Heart left ventricle (tissue), 13 donors: Measurements from ENCODE around the gene RPGRIP1L.

Source experiments
- CTCF ChIP-seq, 12 donors: fragments of 200-600 bp; sonication (generic) in 4 of 12; IDR thresholded peaks; one replicate each; pipeline versions ENCODE4 v1.5.0 to v1.8.0; 2018 to 2022; ENCODE audit warnings: antibody characterized with exemption in 12 of 12, mild to moderate bottlenecking in 5 of 12
- POLR2A ChIP-seq, 2 donors: fragments of 450-650 bp; IDR thresholded peaks; one replicate each; pipeline ENCODE4 v1.6.1; 2017; ENCODE audit warnings: antibody characterized with exemption in 2 of 2, mild to moderate bottlenecking in 2 of 2, moderate library complexity in 2 of 2
- donor health status: ischemic (EF 13 %, LVEDD 7.1; RV severe dilation, severe dysfunction).
- donor health status: DM: no; HTN: yes; CAD: no.
- donor health status: DM: no; HTN: no; CAD: no.
- donor health status: ischemic (EF 25% LVEDD 6.9; RV normal size, moderate dysfunction).
- donor health status: ischemic (EF 25% LVEDD 5.7; RV mildly dilated, moderate dysfunction).
- donor health status: ischemic (EF 35%, LVEDD 5.7; RV mildly dilated, moderate dysfunction).
- donor health status: nonischemic (EF 11% LVEDD 7.7; RV severe dilation, severe dysfunction).
- donor health status: DM: yes; HTN: yes; CAD: no.
- donor health status: PGD.
- donor health status: ischemic (EF 29% LVEDD 5.4; RV normal size, mild dysfunction).
- donor health status: nonischemic (EF 23%, LVEDD 6.1; RV moderate dilation, normal function).

GRCh38 chr16:53565296-53565863, 138.3 kb downstream of the RPGRIP1L start:
- TF ChIP-seq CTCF (IDR thresholded peaks at IDR 0.05): no peak
- TF ChIP-seq POLR2A (IDR thresholded peaks at IDR 0.05): no peak
